Measurements from ENCODE around the gene ADD3. TPM values are rescaled to one million over a fixed set of nuclear protein-coding genes. Genes with fewer than 3 reads are reported as not detected.

The ADD3 gene
- total RNA-seq, 1 experiment from 2014 or later = 32.4 TPM

GRCh38 chr10:110105873-110106272 lies 98.1 kb downstream of the ADD3 start:
- no peak for DNase-seq (ENCODE audit: low read depth, low spot score)
- no peak for TF ChIP-seq TCF7L2 (IDR thresholded peaks at IDR 0.05; ENCODE audit: low read depth, low read length)
- TF ChIP-seq POLR2AphosphoS5 (IDR thresholded peaks at IDR 0.05; ENCODE audit: low read depth, low read length) = no peak
- no peak for TF ChIP-seq CTCF (IDR thresholded peaks at IDR 0.05)
- no peak for TF ChIP-seq REST (IDR thresholded peaks at IDR 0.05; ENCODE audit: insufficient read depth in 1 of 2, low read depth in 2 of 2, low read length in 1 of 2)
- no peak for TF ChIP-seq SIN3A (IDR thresholded peaks at IDR 0.05; ENCODE audit: borderline replicate concordance, insufficient read depth, low read depth, low read length)
- Histone ChIP-seq H3K4me1 (ENCODE audit: control insufficient read depth, insufficient read depth, low read length) (no peaks in the 10 kb centered on the region), H3K9me3 (ENCODE audit: control insufficient read depth, insufficient read depth, low read depth, low read length) (no peaks in the 10 kb centered on the region), H3K27me3 (ENCODE audit: control insufficient read depth, insufficient read depth, low read length) (no peaks in the 10 kb centered on the region), H3K27ac (ENCODE audit: low read length) (no peak overlapping the region), H3K4me3 (ENCODE audit: low read depth in 2 of 2, low read length in 2 of 2) (no peak overlapping the region), H3K36me3 (ENCODE audit: control insufficient read depth, insufficient read depth, low read length) (no peaks in the 10 kb centered on the region)
- no TSS peak for BruUV-seq (replicated peaks)
- intact Hi-C loops (cut with micrococcal nuclease; ENCODE audit: unreplicated experiment) = no loop called here
- in situ Hi-C loops (cut with HindIII; ENCODE audit: low pct_unique_long_range_greater_than_20kb, low sequenced_read_pairs) = no loop called here
- ChIA-PET POLR2A (no interaction called here), CTCF (no interaction called here)
- no peak for ATAC-seq

- ChIA-PET CTCF (no interaction called here), POLR2A (no interaction called here)
- BruUV-seq (replicated peaks) = no TSS peak
- no peak for DNase-seq (ENCODE audit: low read depth, low spot score)
- Histone ChIP-seq H3K27ac (ENCODE audit: low read length) (no peak overlapping the region), H3K4me1 (ENCODE audit: control insufficient read depth, insufficient read depth, low read length) (no peaks in the 10 kb centered on the region), H3K36me3 (ENCODE audit: control insufficient read depth, insufficient read depth, low read length) (no peaks in the 10 kb centered on the region), H3K27me3 (ENCODE audit: control insufficient read depth, insufficient read depth, low read length) (no peaks in the 10 kb centered on the region), H3K9me3 (ENCODE audit: control insufficient read depth, insufficient read depth, low read depth, low read length) (no peaks in the 10 kb centered on the region), H3K4me3 (ENCODE audit: low read depth in 2 of 2, low read length in 2 of 2) (no peak overlapping the region)
- intact Hi-C loops (cut with micrococcal nuclease; ENCODE audit: unreplicated experiment) (no loop called here), in situ Hi-C loops (cut with HindIII; ENCODE audit: low pct_unique_long_range_greater_than_20kb, low sequenced_read_pairs) (no loop called here)
- no peak for ATAC-seq
- TF ChIP-seq REST (IDR thresholded peaks at IDR 0.05; ENCODE audit: insufficient read depth in 1 of 2, low read depth in 2 of 2, low read length in 1 of 2) = no peak
- no peak for TF ChIP-seq POLR2AphosphoS5 (IDR thresholded peaks at IDR 0.05; ENCODE audit: low read depth, low read length)
- TF ChIP-seq CTCF (IDR thresholded peaks at IDR 0.05) = no peak
- TF ChIP-seq SIN3A (IDR thresholded peaks at IDR 0.05; ENCODE audit: borderline replicate concordance, insufficient read depth, low read depth, low read length) = no peak
- TF ChIP-seq TCF7L2 (IDR thresholded peaks at IDR 0.05; ENCODE audit: low read depth, low read length) = no peak
Measured at GRCh38 chr10:110107430-110107829, 99.6 kb downstream of the ADD3 start.

Measured in Panc1 (cell line).